Neutrophil (primary cell): ENCODE measurements around the gene ST8SIA4.

Experiments used
- H3K27ac ChIP-seq: fragments of 200-600 bp; sonication (generic); 2 replicates; pipeline ENCODE4 v1.5.1; 2016; ENCODE audit warnings: mild to moderate bottlenecking, moderate library complexity
- H3K27me3 ChIP-seq: fragments of 200-600 bp; sonication (generic); 2 replicates; pipeline ENCODE4 v1.6.0; 2016; ENCODE audit warnings: mild to moderate bottlenecking
- H3K36me3 ChIP-seq: fragments of 200-600 bp; sonication (generic); 2 replicates; pipeline ENCODE4 v1.5.1; 2017
- H3K4me1 ChIP-seq, 2 experiments: fragments of 200-600 bp in 1 of 2; sonication (generic) in 1 of 2; 1 replicate in 1 of 2; 2 replicates in 1 of 2; pipeline versions ENCODE4 v1.5.1 to v1.6.1; 2013 to 2016; ENCODE audit warnings: low read depth in 1 of 2, low read length in 1 of 2, mild to moderate bottlenecking in 1 of 2, moderate library complexity in 1 of 2; ENCODE audit not compliant: control insufficient read depth in 1 of 2, insufficient read depth in 1 of 2
- H3K4me3 ChIP-seq, 2 experiments: fragments of 200-600 bp in 1 of 2; sonication (generic) in 1 of 2; 1 replicate in 1 of 2; 2 replicates in 1 of 2; pipeline ENCODE4 v1.5.1; 2013 to 2016; ENCODE audit warnings: low read depth in 1 of 2, low read length in 1 of 2, mild to moderate bottlenecking in 1 of 2, moderate library complexity in 1 of 2
- H3K9me3 ChIP-seq: fragments of 200-600 bp; sonication (generic); 2 replicates; pipeline ENCODE4 v1.5.1; 2016
- CTCF ChIP-seq: fragments of 200-600 bp; sonication (generic); IDR thresholded peaks from 2 replicates; pipeline ENCODE4 v1.5.1; 2016; ENCODE audit warnings: antibody characterized with exemption

ST8SIA4 gene

GRCh38 chr5:100904259-100904861 lies 1.3 kb upstream of the ST8SIA4 start:
- Histone ChIP-seq H3K4me1 (peaks cover 19 to 31% of the 10 kb centered on the region in 2 experiments), H3K27me3 (no peaks in the 10 kb centered on the region), H3K27ac (peak overlapping the region; percentile 95), H3K36me3 (peaks cover 8% of the 10 kb centered on the region), H3K9me3 (no peaks in the 10 kb centered on the region), H3K4me3 (peak overlapping the region; percentile 67 to 76)
- no peak for TF ChIP-seq CTCF

GRCh38 chr5:100902440-100903038 lies 543 bp downstream of the ST8SIA4 start:
- Histone ChIP-seq H3K27ac (peak overlapping the region; percentile 95), H3K27me3 (no peaks in the 10 kb centered on the region), H3K36me3 (peaks cover 16% of the 10 kb centered on the region), H3K9me3 (no peaks in the 10 kb centered on the region), H3K4me3 (peak overlapping the region; percentile 67 to 76), H3K4me1 (peaks cover 37 to 48% of the 10 kb centered on the region in 2 experiments)
- TF ChIP-seq CTCF = no peak

- TF ChIP-seq CTCF = no peak
These were observed 1.2 kb downstream of the ST8SIA4 start for GRCh38 chr5:100901821-100902341.

GRCh38 chr5:100900796-100901781 lies 2.0 kb downstream of the ST8SIA4 start:
- Histone ChIP-seq H3K4me3 (peak overlapping the region; percentile 67 to 76), H3K27me3 (no peaks in the 10 kb centered on the region), H3K4me1 (peaks cover 49 to 56% of the 10 kb centered on the region in 2 experiments), H3K9me3 (no peaks in the 10 kb centered on the region), H3K36me3 (peaks cover 23% of the 10 kb centered on the region), H3K27ac (peak overlapping the region; percentile 95)
- no peak for TF ChIP-seq CTCF

More at GRCh38 chr5:100901821-100902341, 1.2 kb downstream of the ST8SIA4 start:
- Histone ChIP-seq H3K36me3 (peaks cover 16% of the 10 kb centered on the region), H3K4me1 (peaks cover 42 to 52% of the 10 kb centered on the region in 2 experiments), H3K27me3 (no peaks in the 10 kb centered on the region), H3K4me3 (peak overlapping the region; percentile 67 to 76), H3K9me3 (no peaks in the 10 kb centered on the region), H3K27ac (peak overlapping the region; percentile 95)

GRCh38 chr5:100900142-100900795 lies 2.8 kb downstream of the ST8SIA4 start:
- no peaks in the 10 kb centered on the region for H3K27me3 ChIP-seq
- peak overlapping the region; percentile 67 to 76 for H3K4me3 ChIP-seq
- H3K4me1 ChIP-seq = peaks cover 49 to 53% of the 10 kb centered on the region in 2 experiments
- peaks cover 27% of the 10 kb centered on the region for H3K36me3 ChIP-seq
- TF ChIP-seq CTCF = no peak
- H3K9me3 ChIP-seq = no peaks in the 10 kb centered on the region
- H3K27ac ChIP-seq = peak overlapping the region; percentile 95
